Activated CD8-positive, alpha-beta memory T cell treated with anti-CD3 and anti-CD28 coated beads, Interleukin-2, amount 50 U/mL, for 4 hours (primary cell): ENCODE data around the gene KTN1.

Source experiments
- DNase-seq: peaks from one replicate; pipeline ENCODE4 v3.0.0-alpha.2; 2020

Gene KTN1

DNA sequence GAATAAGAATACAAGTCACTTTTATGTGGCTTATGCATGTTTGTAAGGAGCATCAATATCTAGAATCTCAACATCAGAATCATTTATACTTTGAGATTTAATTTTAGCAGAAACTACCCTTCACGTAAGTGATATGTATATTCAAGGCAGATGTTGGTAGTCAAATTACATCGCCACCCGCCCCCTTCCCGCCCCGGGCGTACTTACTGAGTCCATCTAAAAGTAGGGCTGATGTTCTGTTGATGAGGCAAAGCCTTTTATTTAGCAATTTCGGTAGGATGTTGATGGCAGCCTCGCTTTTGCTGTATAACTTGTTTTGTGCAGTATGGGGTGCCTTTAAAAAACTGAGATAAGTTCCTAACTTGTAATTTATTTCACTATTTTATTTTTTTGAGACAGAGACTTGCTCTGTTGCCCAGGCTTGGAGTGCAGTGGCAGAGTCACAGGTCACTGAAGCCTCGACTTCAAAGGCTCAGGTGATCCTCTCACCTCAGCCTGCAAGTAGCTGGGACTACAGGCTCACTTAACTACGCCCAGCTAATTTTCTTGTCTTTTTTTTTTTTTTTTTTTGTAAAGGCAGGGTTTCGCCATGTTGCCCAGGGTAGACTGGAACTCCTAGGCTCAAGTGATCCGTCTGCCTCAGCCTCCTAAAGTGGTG is 30.8 kb downstream of the KTN1 start:
- no peak for DNase-seq

DNA sequence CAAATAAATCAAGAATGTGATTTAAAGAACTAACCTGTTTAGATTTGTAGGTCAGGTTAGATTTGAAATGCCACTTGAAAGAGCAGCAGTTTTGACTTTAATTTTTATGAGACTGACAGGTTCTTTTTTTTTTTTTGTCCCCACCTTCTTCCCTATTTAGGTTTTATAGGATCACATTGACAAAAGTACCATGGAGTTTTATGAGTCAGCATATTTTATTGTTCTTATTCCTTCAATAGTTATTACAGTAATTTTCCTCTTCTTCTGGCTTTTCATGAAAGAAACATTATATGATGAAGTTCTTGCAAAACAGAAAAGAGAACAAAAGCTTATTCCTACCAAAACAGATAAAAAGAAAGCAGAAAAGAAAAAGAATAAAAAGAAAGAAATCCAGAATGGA is 31.9 kb downstream of the KTN1 start:
- DNase-seq, result no peak

DNA sequence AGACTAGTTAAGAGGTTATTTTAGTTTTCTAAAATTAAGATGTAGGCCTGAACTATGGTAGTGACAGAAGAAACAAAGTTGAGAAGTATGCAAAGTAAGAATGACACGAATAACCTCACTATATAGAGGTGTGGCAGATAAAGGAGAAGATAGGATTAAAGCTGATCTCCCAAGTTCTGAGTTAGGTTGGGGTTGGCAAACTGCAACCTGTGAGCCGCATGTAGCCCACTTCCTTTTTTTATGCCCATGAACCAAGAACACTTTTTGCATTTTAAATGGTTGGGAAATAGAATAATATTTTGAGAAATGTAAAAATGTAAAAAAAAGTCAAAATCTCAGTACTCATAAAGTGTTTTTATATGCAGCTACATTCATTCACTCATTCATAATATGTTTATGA is 34.3 kb downstream of the KTN1 start:
- no peak for DNase-seq

DNA sequence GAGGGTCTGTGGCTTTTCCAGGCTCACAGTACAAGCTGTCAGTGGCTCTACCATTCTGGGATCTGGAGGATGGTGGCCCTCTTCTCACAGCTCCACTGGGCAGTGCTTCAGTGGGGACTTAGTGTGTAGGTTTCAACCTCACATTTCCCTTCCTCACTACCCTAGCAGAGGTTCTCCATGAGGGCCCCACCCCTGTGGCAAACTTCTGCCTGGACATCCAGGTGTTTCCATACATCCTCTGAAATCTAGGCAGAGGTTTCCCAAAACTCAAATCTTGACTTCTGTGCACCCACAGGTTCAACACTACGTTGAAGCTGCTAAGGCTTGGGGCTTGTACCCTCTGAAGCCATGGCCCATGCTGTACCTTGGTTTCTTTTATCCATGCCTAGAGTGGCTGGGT is 40.3 kb downstream of the KTN1 start:
- no peak for DNase-seq

DNA sequence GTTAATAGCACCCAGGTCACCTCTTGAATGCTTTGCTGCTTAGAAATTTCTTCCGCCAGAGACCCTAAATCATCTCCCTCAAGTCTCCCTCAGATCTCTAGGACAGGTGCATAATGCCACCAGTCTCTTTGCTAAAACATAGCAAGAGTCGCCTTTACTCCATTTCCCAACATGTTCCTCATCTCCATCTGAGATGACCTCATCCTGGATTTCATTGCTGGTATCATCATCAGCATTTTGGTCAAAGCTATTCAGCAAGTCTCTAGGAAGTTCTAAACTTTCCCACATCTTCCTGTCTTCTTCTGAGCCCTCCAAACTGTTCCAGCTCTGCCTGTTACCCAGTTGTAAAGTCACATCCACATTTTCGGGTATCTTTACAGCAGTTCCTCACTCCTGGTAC is 41.0 kb downstream of the KTN1 start:
- DNase-seq, result no peak

DNA sequence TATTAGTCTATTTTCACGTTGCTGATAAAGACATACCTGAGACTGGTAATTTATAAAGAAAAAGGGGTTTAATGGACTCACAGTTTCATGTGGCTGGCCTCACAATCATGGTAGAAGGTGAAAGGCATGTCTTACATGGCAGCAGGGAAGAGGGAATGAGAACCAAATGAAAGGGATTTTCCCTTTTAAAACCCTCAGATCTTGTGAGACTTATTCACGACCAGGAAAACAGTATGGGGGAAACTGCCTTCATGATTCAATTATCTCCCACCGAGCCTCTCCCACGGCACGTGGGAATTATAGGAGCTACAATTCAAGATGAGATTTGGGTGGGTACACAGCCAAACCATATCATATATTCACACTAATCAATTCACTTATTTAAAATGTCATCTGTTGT is 41.4 kb downstream of the KTN1 start:
- DNase-seq, result no peak

DNA sequence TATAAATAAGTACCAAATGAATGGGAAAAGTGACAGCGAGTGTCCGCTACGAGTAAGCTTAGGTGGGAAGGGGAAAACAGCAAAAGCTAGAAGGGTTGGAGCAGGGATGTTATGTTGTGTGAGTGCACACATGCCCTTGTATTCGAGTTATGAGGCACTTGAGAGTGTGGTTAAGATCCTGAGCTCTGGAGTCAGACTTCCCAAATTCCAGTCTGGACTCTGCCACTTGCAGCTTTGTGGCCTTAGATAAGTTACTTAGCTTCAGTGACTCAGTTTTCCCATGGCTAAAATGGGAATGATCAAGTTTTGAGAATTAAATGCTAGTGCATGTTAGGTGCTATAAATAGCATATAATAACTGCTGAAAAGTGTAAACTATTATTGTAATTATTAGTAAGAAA is 44.9 kb downstream of the KTN1 start:
- no peak for DNase-seq

DNA sequence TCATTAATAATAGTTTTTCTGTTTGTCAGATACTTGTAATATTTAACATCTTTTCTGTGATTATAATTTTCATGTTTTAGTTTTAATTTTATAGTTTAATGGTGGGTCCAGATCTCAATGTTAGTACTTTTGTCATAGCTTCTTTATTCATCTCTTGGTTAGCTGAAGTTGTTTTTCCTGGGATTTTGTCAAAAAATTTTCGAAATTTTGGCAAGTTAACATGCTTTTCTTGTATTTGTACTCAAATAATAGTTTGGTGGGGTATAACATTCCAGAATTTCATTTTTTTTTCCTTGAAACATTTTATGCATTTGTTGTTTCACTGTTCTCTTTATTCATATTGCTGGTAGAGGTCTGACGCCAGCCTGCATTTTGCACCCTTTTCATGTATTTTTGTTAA is 45.5 kb downstream of the KTN1 start:
- DNase-seq, result no peak

DNA sequence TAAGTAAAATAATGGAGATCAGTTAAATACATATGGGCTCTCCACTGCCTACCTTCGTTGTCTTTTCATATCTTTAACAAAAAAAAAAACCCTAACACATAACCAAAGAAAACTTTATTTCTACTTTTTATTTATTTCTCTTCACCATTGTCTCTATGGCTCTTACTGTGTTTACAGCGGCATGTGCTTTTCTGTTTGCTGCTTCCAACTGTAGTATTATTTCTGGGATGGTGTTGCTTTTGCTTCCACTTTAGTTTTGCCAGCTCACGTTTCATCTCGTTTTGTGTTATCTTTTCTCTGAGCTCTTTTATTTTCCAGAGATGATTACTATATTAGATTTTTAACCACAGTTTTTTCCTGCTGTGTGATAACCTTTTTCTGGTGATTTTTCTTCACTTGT is 46.1 kb downstream of the KTN1 start:
- no peak for DNase-seq

DNA sequence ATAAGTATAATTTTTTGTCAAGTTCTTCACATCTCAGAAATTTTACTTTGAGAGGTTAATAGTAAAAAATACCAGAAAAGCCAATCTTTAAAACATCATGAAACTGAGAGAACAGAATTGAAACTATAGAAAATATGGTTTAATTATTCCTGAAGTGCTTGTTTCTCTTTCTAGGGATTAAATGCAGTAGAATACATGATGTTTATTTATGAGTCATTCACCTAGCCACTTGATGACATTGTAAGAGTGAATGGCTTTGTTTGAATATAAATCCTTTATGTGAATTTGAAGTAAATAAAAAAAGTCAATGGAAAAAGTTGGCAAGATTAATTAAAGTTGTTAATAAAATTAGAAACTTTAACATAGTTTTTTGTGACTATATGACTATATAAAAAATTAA is 48.4 kb downstream of the KTN1 start:
- DNase-seq, result no peak

DNA sequence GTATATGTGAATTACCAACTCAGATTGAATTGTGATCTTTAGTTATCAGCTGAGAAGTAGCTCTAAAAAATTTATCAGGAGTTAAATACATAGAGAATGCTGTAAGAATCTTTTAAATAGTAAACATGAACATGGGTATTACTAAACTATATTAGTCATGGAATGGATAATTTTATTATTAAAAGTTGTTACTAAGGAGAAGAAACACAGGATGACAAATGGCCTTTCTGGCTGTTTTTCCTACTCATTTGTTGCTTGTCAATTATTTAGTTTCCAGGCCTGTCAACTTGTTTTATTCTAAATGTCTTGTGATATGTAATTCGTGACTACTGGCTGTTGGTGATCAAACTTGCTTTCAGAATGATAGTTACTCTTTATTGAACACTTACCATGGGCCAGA is 58.7 kb downstream of the KTN1 start:
- no peak for DNase-seq

DNA sequence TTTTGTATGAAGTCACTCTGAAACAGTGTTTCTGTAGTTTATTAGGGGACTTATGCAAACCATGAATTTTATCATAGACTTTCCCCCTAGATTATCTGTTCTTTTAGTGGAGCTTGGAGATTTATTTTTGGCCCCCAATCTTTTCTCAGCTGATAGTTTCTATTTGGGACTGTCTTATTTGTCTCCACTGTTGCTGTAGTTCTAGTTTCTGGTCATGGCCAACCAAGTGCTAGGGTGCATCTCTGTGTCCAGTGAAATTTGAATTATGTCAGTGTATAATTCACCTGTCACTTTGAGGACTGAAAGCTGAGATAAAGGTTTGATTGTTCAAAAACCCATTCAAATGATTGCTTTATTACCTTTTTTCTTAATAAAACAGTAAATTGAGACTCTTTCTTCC is 61.3 kb downstream of the KTN1 start:
- no peak for DNase-seq

DNA sequence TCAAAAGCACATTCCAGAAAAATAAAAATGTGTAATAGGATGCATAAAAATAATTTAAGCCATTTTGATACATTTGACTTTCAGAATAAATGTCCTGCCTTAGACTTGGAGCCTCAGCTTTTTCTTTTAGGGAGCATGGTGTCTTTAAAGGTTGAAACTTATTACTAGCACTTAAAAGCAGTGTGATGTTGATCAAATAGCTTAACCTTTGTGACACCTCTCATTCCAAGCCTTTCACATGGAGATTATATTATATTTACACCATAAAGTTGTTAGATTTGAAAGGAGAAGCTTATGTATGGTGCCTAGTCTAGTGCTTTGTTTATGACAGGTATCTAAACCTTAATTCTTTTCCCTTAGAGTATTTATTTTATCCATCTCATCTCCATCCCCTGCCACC is 61.9 kb downstream of the KTN1 start:
- DNase-seq, result no peak

DNA sequence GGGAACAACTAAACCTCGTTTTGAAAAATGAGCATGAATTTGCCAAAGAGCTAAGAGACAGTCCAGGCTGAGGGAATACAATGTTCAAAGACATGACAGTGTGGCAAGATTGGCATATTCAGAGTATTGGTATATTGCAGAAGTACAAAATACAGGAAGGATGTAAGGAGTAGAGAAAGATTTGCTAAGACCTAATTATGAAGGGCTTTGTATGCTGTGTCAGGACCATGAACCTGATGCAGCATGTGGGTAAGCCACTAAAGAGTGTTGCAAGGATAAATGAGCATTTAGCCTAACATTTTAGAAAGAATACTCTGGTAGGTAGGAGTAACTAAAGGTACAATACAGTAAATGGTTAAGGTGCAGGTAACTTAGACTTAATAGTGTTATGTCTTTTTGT is 65.1 kb downstream of the KTN1 start:
- DNase-seq, result no peak

DNA sequence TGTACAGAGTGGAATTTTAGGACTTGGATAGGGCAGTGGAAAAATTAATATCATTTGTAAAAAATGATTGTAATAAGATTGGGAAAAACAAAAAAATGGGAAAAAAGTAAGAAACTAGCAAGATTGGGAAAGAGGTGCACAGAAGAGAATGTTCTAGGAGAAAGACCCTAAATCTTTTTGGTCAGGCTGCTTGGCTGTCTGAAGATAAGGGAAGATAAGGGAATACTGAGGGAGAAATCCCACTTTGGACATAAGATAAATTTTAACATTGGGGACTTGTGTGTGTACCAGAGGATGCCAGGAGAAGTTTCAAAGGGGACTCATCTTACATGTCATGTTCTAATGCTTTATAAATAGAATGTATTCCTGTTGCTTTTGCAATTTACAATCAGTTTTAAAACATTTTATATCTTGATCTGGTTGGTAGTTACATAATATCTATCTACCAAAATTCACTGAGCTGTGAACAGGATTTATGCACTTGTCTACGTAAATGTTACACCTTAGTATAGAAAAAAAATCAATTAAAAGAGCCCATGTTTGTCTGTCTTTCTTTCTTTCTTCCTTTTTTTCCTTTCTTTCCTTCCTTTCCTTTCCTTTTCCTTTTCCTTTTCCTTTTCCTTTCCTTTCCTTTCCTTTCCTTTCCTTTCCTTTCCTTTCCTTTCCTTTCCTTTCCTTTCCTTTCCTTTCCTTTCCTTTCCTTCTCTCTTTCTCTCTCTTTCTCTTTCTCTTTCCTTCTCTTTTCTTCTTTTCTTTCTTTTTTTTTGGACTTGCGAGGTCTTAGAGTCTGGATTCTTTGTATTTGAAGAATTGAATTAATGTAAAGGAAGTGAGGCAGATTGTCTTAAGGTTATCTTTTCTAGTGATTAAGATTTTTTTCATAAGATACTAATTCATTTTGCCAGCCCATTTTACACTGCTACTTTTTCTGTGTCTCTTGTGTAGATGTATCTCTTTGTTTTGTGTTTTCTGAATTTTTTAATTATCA is 66.1 kb downstream of the KTN1 start:
- no peak for DNase-seq

DNA sequence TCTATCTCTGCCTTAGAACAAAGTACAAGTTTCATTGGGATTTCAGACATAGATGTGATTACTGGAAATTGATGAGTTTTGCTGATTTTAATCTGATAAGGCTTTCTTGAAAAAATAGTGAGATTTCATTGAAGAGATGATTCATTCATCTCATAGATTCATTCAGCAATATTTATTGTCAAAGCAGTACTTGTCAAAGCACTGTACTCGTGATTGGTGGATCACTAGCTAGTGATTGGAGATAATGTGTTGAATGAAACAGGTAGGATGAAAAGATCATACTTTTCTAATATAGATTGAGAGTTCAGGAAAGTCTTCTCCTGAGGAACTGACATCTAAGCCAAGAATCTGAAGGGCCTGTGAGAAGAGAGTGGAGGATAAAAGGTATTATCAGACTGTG is 71.0 kb downstream of the KTN1 start:
- no peak for DNase-seq

DNA sequence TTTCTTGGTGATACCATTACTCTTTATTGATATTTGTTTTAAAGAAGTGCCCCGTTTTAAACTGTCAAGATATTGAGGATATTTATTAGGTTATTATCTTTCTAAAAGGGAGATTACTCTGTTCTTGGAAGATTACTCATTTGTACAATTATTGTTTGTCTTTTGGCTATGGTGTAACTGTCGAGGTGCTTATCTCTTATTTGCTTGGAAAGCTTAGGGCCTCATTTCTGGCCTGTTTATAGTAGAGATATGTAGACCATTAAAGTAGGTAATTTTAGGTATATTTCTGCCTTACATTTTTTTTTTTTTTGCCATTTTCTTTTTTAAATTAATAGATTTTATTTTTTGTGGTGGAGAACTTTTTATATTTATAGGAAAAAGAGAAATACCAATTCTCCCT is 74.2 kb downstream of the KTN1 start:
- DNase-seq, result no peak

DNA sequence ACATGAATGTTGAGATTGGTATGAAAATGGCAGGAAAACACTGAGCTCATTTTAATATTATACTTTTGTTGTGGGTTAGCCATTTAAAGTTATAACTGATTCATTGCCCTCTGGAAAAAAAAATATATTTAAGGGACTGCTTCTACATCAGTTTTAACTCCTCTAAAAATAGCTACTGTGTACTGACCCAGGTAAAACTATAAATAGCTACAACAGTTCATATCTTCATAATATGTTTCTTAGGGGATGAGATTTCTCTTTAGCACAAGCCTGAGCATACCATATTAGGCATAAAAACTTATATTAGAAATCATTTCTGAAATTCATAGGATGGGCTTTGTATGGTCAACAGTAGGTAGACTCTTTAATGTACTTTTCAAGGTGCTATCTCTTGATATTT is 81.0 kb downstream of the KTN1 start:
- DNase-seq, result no peak

DNA sequence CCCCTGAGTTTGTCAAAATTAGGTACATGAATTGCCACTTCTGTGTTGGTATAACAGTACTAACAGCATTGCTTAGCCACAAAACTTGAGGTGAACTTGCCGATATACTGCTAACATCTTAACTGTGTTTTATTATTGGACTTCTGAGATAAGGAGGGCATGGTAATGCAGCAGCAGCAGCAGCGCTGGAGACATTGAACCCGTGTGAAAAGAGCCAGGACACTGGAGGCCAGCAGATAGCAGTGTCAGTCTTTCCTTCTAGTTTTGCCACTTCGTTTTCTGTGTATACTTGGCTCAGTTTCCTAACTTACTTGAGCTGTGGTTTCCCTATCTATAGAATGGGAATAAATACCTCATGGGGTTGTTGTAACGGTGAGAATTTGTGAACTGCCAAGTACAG is 82.7 kb downstream of the KTN1 start:
- no peak for DNase-seq

DNA sequence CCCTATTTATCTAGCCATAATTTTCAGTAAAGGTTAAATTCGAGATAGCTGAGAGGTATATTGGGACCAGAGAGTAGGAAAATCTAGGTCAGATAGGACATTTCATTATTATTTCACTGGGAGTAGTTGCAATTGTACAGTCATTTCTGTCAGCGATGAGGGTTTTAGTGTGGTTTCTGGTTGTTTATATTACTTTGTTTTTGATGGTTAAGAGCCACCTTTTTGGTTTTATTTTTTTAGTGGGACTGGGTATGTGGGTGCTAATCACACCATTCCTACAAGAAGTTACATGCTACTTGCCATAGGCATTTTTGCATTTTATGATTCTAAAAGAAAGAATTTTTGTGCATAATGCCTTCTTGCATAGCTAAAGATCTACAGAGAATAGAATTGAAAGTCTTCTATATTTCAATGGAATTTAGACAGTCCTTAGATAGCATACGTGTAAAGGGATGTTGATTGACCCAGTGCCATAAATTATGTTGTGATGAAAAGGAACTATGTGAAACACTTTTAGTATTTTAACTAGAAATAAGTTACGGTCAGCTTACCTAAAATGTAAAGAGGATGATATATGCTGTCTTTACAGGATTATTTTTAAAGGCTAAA is 85.2 kb downstream of the KTN1 start:
- no peak for DNase-seq

DNA sequence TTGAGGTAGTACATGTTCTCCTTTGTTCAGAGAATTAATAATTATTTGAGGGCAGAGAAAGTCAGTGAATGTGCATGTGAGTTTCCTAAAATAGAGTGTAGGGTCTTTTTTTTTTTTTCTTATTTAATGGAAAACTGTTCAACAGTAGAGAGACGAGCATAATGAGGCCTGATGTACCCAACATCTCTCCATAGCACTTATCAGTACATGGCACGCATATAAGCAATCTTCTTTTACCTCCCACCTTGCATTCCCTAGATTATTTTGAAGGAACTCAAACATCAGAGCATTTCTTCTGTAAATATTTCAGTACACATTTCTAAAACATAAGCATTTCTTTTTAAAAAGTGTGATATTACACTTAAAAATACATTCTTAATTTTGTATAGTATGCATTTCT is 87.8 kb downstream of the KTN1 start:
- no peak for DNase-seq

DNA sequence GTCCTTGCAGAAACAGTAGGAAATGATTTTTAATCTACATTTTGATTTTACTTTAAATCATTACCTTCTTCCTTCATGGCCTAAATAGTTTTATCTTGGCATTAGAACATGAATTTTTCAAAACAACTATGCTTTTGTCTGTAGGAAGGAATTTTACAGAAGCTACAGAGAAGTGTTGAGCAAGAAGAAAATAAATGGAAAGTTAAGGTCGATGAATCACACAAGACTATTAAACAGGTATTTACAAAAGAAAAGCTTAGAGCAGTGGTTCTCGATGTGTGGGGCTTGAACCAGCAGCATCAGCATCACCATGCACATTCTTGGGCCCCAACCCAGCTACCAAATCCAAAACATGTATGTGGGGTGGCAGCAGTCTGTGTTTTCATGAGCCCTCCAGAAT is 91.6 kb downstream of the KTN1 start:
- DNase-seq, result no peak

DNA sequence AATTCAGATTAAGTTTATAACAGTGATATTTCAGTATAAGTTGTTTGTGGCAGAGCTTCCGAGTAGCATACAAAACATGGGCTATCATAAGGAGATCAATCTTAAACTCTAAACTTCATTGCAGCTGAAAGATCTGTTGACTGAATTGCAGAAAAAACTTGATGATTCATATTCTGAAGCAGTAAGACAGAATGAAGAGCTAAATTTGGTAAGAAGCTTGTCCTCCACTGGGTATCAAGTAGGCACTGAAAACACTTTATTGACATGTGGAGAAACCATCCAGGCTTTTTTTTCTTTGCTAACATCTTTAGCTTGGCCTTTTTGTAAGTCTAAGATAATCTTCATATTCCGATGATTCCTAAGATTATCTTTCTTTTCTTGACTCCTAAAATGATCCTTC is 93.0 kb downstream of the KTN1 start:
- no peak for DNase-seq

DNA sequence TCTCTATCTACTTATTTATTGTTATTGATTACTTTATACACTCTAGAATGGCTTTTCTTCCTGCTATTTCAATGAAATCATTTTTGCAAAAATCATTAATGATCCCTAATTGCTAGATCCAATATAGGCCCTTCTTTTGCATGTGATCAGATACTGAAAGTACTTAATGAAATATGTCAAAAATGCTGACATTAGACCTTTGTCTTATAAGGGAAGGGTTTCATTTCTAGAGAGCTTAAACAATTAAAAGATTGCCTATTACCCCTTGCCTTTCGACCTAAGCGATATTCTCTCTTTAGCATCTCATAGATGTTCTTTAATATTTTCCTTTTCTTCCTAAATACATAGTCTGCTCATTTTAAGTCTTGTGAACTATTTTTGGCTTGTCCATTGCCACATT is 101.1 kb downstream of the KTN1 start:
- no peak for DNase-seq
